ENCODE data around the gene PPM1N. TPM values are rescaled to one million over a fixed set of nuclear protein-coding genes. Genes with fewer than 3 reads are reported as not detected.

Gene PPM1N
- total and polyA plus RNA-seq, 2 of the 4 experiments (the other 2 are of a cell fraction), result 0.90 to 1.6 TPM

DNA sequence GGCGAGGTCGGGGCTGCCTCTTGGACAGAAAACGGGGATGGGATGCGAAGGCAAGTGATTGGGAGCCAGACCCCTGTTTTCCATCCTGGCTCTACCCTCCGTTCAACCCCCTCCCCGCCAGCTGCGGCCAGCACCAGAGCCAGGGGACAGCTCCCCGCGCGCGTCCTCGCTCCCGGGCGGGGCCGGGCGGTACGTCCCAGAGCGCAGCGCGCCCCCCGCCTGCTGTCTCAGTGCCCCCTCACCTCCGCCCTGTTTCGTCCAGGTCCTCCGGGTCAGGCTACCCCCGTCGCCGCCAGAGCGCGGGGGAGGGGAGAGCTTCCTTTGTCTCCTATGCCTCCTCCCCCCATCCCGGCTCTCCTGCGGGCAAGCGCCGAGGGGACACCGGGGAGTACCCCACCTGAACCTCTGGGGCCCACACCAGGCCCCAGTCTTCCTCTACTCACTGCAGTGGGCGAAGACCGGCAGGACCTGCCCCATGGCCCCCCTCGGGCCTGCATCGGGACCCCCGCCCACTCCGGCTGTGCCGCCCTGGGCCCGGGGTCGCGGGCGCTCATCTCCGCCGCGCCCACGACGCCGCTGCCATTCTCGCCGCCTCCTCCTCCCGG, 1.8 kb upstream of the PPM1N start:
- ATAC-seq (ENCODE audit: low read depth), result peak; percentile 30
- Histone ChIP-seq H3K27me3 (ENCODE audit: control insufficient read depth, insufficient read depth, low read length) (peaks cover 6% of the 10 kb centered on the region; the same call in 1 of the 2 replicates), H3K56ac (ENCODE audit: extremely low read depth, insufficient read depth, low read length) (no peak overlapping the region), H2BK20ac (ENCODE audit: low read depth, low read length) (no peak overlapping the region), H3K27ac (ENCODE audit: insufficient read depth, low read length) (no peak overlapping the region; the same call in 1 of the 2 replicates), H2AK9ac (replicated peaks; ENCODE audit: low read depth, low read length, poor library complexity) (peak overlapping the region; percentile 73), H4K5ac (ENCODE audit: low read depth, low read length) (no peak overlapping the region), H3K4me2 (ENCODE audit: low read depth, low read length) (peak overlapping the region; percentile 88), H3K9me3 (ENCODE audit: control insufficient read depth, insufficient read depth, low read length) (no peaks in the 10 kb centered on the region), H4K20me1 (ENCODE audit: insufficient read depth, low read length) (peaks cover 3% of the 10 kb centered on the region; the same call in 1 of the 2 replicates), H3K4ac (ENCODE audit: low read depth, low read length) (no peak overlapping the region), H2AK5ac (ENCODE audit: low read depth, low read length) (no peak overlapping the region), H2BK5ac (ENCODE audit: low read depth, low read length, poor library complexity, severe bottlenecking) (no peak overlapping the region), H2BK120ac (ENCODE audit: low read depth, low read length) (no peak overlapping the region), H3K36me3 (ENCODE audit: control insufficient read depth, insufficient read depth, low read length) (no peaks in the 10 kb centered on the region), H3K4me3 (ENCODE audit: insufficient read depth, low read depth, low read length) (peak overlapping the region; percentile 61), H4K8ac (ENCODE audit: low read depth in 2 of 2, low read length in 2 of 2) (no peak overlapping the region), H3K79me1 (ENCODE audit: low read depth in 1 of 2, low read length in 2 of 2) (peaks cover 0 to 10% of the 10 kb centered on the region in 2 experiments; a peak in 1 of 4 replicates), H4K91ac (ENCODE audit: insufficient read depth, low read depth, low read length) (no peak overlapping the region), H2BK15ac (ENCODE audit: low read depth, low read length) (no peak overlapping the region), H3K23ac (ENCODE audit: low read depth, low read length) (no peak overlapping the region), H3K4me1 (ENCODE audit: control insufficient read depth, insufficient read depth, low read length) (no peaks in the 10 kb centered on the region), H3K18ac (ENCODE audit: low read depth, low read length) (no peak overlapping the region), H3K9ac (ENCODE audit: low read depth, low read length) (peak overlapping the region; percentile 36), H2AFZ (replicated peaks; ENCODE audit: low read length, poor library complexity) (peak overlapping the region; percentile 88), H3K14ac (replicated peaks; ENCODE audit: low read depth, low read length) (no peak overlapping the region), H3K9me1 (ENCODE audit: insufficient read depth, low read length) (peaks cover 9% of the 10 kb centered on the region)
- in situ Hi-C loops (cut with MboI; ENCODE audit: low sequenced_read_pairs), result no loop called here
- TF ChIP-seq MXI1 (IDR thresholded peaks at IDR 0.05; ENCODE audit: borderline replicate concordance, low read depth, low read length) (peak; percentile 83), RAD21 (IDR thresholded peaks at IDR 0.05; ENCODE audit: low read length) (no peak), MAZ (IDR thresholded peaks at IDR 0.05; ENCODE audit: borderline replicate concordance, low read depth, low read length) (peak; percentile 93)
- dilution Hi-C loops (cut with HindIII; ENCODE audit: low sequenced_read_pairs, unreplicated experiment), result no loop called here
- intact Hi-C loops (cut with micrococcal nuclease), result no loop called here
- POLR2A ChIA-PET (ENCODE audit: unreplicated experiment), result no interaction called here
- CTCF ChIA-PET, result interaction anchor here (2.7 kb wide), 1 partner anchor 11 kb away, joined by 8 read pairs; no protein-coding TSS in a partner anchor
- no TSS peak for BruUV-seq (replicated peaks)
- 4% methylated on average over 9 of the region's 54 CpGs; no CpG with 5 or more reads in 1 of the 2 experiments for WGBS, 2 experiments (ENCODE audit: extremely low coverage in 2 of 2, insufficient read length in 1 of 2)
- no peak for DNase-seq
